ENCODE measurements around the gene IFT81.

IFT81 gene

DNA sequence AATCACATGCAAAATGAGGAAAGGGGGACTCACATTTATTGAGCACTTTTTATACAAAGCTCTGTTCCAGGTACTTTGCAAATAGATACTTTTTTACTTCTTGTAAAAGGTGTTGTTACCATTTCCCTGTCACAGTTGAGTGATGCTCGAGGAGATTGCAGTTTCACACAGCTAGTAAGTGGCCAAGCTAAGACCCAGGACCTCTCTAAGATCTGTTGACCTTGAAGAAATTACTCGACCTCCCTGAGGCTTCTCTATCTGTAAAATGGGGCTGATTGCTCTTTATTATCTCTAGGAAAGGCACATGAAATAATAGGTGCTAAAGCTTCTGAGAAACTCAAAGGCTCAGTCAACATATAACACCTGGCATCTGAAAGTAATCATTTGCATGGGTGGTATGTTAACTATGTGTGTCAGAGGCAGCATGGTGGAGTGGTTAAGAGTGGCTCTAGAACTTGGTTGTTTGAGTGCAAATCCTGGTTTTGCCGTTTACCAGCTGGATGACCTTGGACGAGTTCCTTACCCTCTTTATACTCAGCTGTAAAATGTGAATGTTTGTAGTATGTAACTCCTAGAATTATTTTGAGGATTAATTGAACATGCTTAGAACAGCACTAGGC is 41.5 kb downstream of the IFT81 start:
- DNase-seq, result no peak

DNA sequence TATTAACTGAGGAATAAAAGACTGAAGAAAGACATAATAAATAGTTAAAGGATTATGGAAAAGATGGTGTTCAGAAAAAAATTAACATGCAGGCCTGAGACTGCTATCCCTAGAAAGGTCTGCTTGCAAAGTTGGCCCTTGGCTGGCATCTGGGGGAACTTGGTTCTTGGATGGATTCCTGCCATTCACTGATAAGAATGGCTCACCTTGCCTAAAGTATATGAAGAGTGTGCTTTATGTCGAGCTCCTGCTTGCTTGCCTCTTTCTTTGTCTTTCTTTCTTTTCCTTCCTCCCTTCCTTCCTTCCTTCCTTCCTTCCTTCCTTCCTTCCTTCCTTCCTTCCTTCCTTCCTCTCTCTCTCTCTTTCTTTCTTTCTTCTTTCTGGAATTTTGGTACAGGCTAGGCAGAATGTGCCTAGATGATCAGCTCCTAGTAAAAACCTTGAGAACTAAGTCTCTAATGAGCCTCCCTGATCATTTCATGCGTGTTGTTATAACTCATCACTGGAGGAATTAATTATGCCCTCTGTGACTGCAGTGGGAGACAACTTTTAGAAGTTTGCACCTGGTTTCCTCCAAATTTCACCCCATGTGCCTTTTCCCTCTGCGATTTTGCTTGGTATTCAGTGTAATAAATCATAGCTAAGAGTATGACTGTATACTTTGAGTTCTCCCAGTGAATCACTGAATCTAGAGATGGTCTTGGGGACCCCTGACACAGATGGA is 44.7 kb downstream of the IFT81 start:
- DNase-seq, result no peak

DNA sequence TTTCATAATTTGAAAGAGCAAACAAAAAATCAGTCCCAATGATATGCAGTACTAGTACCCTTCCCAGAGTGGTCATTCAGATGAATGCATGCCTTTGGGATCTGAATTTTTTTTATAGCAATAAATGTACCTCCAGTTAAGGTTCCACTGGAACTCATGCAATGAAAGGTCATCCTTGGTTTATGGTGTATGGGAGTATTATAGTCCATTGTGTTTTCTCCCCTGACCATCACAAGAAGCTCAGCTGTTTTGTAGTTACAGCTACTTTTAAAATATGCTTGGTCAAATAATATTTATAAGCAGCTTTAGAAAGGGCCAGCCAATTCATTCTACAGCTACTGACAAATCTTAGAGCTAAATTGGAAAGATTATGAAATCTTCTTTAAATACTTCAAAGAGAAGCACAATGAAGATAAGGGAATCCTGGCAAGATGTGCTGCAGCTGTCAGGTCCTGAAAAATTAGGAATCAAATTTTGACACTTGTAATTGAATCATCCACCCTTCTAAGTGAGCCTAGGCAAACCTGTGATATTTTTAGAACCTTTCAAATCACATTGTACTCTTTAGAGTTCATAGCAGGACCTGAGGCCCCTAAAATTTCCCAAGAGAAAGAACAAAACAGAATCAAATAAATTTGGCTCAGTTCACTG is 46.5 kb downstream of the IFT81 start:
- no peak for DNase-seq

DNA sequence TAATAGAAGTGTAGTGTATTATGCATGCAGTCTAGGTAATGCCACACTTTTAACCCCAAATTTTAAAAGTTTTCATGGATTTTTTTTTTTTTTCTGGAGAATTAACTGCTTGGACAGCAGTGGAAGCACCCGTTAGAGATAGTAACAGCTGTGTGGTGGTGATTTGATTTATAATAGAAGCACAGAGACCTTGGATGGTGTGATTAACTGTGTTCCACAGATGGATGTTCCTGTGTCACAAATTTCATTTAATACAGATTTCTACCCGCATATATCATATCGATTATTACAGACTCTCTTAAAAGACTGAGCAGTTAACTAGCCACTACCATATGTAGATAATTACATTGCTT is 47.0 kb downstream of the IFT81 start:
- DNase-seq, result no peak

DNA sequence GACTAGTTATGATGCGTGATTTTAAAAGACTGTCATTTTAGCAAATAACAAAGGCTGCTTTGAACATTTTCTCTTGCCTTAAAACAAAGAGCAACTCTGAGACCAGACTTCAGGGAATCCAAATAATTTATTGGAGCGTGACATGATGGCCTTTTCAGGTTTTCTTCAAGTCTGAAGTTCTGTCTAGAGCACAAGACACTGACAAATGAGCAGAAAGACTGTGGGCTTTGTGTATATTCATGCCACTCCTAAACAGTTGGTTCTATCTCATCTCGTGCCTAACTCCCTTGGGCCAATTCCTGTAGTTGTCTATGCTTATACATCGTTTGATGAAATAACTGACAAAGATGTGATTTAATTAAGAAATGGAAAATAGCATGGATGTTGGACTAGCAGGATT is 47.5 kb downstream of the IFT81 start:
- DNase-seq, result no peak

DNA sequence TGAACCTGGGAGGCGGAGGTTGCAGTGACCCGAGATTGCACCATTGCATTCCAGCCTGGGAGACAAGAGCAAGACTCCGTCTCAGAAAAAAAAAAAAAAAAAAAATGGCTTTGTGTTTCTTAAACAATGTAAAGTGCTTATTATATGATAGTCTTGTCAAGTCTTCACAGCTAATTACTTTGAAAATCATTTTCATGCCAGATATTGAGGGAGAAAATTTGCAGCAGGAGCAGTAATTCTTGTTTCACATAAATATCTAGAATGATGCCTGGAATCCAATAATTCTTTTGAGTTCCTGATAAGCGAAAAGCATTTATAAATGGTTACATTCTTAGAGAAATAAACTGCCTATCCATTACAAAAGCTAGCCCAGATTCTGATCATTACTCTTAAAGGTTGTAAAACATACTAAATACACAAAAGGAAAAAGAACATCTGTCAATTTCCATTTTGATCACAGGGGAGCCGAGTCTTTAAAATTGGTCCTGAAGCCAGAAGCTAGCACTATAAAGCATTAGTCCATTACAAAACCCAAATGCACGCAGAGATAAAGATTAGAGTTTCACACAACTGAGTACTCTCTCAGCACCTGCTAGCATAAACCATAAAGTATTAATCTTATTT is 50.3 kb downstream of the IFT81 start:
- no peak for DNase-seq

DNA sequence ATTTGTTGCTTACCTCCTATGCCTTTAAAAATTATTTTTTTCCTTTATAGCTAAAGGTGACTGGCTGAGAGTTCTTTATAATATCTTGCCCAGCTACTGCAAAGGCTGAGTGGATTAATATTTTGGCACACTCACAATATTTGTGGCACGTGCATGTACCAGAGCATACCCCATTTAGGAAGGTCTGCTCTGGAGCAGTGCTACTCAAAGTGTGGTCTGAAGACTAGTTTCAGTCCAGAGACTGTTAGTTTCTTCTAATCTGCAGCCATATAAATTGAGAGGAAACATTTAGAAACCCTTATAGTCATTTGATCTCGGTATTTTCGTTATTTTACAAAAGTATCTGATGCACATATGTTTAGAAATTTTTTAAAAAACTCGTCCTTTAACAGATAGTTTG is 51.0 kb downstream of the IFT81 start:
- DNase-seq, result no peak

DNA sequence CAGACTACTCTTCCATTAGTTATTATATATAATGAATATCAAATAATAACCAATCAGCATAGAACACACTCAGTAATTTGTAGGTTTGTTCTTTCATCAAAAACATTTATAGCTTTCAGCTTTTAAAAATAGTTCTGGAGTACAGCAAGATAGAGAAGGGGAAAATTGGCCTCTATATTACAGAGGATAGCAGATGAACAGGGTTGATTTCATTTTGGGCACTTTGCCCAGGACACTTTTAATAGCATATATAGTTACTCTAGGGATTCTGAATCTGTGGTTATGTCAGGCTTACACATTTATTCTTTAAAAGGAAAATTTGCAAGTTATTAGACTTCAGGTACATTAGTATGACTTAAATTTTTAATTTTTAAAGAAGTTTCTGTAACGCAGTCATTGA is 52.6 kb downstream of the IFT81 start:
- no peak for DNase-seq

DNA sequence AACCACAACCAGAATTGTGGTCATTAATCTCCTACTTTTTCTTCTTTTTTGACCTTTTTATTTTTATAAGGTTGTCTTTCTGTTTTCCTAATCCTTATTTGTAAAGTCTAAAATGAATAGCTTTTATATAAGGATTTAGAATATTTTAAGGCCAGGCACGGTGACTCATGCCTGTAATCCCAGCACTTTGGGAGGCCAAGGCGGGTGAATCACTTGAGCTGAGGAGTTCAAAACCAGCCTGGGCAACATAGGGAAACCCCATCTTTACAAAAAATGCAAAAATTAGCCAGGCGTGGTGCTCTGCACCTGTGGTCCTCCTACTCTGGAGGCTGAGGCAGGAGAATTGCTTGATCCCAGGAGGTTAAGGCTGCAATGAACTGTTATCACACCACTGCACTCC is 55.1 kb downstream of the IFT81 start:
- DNase-seq, result no peak

DNA sequence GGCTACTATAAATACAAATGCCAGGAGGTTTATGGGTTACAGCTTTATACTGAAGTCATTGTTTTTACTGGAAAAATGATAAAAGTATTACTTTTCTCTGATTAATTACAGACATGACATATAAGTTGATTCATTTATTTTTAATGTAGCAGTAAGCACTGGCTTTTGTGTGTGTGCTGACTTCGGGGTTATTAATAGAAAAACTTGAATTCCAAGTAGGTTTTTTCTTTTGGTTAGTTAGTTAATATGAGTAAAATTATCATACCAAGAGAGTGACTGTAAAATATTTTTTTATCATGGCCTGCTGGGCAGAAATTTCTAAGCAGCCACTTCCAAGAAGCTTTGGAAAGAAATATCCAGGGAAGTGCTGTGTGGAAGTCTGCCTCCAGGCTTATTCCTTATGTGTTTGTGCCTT is 56.4 kb downstream of the IFT81 start:
- DNase-seq, result no peak

DNA sequence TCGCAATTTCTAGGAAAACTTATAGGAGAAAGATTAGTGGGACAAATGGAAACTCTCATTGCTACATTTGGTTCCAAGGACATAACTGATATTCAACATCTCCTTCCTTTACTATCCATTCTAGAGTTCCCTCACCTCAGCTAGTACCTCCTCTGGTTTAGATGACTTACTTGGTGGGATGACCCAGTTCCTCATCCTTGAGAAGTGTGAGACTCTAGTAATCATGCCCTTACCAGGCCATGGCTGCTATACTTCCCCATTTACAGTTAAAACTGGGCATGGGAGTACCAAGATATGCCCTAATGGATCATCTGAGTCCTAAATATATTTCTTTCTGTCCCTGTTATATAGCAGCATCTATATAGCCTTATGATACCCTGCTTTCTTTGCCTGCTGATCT is 58.1 kb downstream of the IFT81 start:
- no peak for DNase-seq

DNA sequence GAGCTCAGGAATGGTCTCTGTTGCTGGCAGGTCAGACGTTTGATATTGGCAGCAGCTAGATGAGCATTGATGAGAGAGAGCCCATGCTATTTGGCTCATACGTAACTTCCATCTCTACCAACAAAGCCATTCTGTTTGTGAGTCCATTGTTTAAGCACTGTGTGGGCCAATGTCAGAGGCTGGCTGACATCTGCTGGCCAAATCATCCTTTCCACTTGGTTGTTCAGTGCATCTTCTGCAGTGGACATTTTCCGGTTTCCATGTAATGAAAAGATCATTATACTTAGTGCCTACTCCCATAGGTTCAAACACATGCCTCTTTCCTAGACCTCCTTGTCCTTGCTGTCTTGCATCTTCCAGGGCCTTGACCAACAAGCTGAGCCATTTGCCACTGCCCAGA is 59.2 kb downstream of the IFT81 start:
- no peak for DNase-seq

DNA sequence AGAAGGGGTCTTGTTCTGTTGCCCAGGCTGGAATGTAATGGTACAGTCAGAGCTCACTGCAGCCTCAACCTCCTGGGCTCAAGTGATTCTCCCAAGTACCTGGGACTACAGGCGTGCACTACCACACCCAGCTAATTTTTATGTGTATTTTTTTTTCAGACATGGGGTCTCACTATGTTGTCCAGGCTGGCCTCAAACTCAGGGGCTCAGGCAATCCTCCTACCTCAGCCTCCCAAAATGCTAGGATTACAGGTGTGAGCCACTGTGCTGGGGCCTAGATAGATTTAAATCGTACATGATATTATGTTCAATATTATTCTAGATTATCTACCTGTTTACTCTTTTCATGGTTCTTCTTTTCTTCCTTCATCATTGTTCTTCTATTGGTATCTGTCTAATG is 61.5 kb downstream of the IFT81 start:
- DNase-seq, result no peak

DNA sequence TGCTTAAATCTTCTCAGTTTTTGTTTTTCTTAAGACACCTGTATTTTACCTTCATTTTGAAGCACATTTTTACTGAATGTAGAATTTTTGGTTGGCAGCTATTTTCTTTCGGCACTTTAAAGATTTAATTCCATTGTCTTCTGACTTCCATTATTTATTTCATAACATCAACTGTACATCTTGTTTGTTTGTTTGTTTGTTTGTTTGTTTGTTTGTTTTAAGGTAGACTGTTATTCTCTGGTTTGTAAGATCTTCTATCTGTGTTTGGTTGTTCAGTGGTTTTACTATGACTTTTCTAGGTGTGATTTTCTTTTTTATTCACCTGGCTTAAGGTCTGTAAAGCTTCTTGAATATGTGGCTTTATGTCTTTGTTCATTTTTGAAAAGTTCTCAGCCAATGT is 61.9 kb downstream of the IFT81 start:
- no peak for DNase-seq

DNA sequence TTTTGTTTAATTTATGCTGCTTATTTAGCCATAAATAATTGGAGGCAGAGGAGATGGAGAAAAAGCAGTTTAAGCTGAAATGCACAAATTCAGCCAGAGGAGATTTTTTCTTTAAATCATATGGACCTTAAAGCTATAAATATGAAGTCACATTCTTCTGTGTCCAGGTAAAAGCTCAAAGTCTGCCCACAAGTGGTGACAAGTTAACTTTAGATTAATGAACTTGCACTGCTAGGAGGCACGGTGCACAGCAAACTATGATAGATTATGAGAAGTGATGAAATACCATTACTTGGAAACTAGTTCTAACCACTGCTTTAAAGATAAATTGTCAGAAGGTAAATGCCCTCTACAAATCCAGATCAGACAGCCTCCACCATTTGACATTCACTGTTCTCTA is 69.0 kb downstream of the IFT81 start:
- DNase-seq, result no peak

DNA sequence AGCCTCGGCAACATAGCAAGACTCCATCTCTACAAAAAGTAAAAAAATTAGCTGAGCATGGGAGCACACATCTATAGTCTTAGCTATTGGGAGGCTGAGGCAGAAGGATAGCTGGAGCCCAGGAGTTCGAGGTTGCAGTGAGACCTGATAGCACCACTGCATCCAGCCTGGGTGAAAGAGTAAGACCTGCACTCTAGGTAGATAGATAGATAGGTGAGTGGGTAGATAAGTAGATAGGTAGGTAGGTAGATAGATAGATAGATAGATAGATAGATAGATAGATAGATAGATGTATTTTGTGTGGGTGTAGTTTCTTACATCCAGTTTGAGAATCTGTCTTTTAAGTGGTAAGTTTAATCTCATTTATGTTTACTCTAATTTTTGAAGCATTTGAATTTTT is 72.8 kb downstream of the IFT81 start:
- no peak for DNase-seq

DNA sequence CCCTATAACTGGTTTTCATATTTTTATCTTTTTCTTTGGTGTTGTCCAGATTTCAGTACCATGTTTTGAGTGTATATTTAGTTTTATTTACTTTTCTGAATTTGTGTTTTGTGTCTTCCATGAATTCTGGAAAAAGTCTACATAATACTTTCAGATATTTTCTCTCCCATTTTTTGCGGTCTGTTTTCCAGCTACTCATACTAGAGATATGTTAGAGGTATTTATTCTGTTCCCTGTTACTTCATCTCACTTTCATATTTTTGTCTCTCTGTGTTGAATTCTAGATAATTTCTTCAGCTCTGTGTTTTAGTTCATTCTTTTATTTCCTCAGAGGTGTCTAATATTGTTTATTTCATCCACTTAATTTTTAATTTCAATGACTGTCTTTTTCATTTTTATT is 74.2 kb downstream of the IFT81 start:
- no peak for DNase-seq

DNA sequence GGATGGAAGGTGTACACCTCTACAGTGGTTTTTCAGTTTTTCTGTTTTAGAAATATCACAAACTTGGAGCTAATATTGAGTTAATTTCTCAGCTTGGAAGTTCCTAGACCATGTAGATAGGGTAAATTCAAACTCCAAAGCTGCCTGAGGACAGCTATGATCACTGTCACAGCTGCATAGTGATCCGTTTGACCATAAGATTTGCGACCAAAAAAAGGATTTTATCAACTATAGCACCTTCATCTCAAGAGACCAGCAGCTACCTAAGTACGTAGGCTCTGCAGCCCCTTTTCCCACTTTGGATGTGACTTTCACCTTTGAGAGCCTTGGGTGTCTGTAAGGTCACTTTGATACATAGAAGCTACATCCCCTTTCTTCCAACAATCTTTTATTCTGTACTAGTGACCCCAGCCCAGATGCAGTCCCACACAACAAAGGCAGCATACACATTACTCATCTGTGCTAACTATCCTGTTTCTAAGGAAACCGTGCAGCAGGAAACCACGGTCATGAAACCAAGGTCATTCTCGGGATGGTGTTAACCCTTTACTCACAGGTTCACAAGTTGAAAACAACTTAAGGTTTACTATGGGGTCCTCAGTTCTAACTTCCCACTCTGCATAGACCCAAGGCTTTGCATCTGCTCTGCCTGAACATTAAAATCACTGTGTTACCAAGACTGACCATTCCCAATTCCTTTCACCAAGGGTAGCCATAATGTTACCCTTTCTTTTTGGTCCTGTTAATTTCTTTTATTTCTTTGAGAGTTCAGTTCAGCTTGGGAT is 75.4 kb downstream of the IFT81 start:
- no peak for DNase-seq

DNA sequence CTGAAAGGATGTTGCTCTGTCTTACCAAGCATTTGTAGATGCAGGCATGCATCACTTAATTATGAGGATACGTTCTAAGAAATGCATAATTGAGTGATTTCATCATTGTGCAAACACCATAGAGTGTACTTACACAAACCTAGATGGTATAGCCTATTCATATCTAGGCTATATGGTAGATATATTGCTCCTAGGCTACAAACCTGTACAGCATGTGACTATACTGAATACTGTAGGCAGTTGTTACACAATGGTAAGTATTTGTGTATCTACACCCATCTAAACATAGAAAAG is 75.9 kb downstream of the IFT81 start:
- no peak for DNase-seq

DNA sequence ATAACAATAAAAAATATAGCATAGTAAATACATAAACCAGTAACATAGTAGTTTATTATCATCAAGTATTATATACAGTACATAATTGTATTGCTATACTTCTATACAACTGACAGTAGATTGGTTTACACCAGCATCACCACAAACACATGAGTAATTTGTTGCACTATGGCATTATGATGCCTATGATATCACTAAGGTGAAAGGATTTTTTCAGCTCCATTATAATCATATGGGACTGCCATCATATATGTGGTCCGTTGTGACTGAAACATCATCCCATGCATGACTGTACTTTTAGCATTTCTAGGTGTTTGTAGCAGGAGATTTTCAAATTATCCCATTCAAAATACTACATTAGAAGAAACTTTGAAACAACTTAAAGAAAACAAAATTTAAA is 77.8 kb downstream of the IFT81 start:
- no peak for DNase-seq

DNA sequence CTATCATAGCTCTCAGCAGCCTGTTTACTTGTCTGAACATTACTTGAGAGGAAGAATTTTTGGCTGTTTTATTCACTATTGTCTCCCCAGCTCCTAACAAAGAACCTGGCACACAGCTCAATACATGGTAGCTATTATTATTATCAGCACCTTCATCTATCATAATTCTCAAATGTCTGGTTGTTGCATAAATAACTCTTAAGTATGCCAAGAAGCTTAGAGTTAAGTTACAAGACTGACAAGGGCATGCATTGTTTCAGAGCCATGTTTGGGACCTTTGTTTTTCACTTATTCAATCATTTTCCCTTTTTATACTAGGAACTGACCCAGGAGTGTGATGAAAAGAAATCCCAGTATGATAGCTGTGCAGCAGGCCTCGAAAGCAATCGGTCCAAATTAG is 79.4 kb downstream of the IFT81 start:
- DNase-seq, result no peak

DNA sequence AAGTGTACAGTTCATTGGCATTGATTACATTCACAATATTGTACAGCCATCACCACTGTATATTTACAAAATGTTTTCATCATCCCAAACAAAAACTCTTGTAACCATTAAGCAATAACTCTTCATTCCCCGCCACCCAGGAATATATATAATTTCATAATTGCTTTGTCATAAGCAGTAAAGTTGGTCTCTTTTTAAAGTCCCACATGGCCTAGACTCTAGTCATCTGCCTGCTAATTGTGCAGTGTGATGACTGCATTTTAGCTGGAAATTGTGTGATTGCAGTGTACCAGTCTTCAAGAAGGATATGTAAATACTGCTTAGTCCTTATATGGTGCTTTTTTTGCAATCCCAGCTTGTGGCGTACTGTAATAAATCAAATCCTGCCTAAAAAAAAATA is 81.8 kb downstream of the IFT81 start:
- DNase-seq, result no peak
